NCI-H524 treated with DMSO at 0.1 percent for 48 hours (cell line): ENCODE measurements around the gene CLDN24.

ENCODE experiments used
- DNase-seq: peaks from one replicate; lab custom pipeline; 2025; lab: John Stamatoyannopoulos, UW

CLDN24 gene

DNA sequence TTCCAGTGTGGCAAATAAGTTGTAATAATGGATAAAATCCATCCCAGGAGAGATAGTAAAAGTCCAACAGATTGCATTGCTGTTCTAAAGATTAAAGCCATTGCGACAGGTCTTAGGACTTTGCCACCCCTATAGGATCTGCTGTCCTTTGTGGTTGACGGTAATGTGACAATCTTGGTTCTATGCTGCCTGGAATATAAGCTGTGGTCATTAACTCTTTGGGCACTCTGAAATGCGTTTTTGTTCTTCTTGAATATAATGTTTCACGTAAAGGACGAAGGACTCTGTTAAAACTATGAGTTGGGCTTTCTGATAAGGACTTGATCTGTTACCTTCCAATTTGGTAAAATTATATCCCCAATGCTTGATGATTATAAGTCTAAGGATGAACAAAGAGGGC is at the start of gene CLDN24:
Gene CLDN24, minus strand, starts transcription at position 101 of the 400 bp plus-strand sequence. Its CDS starts 0 bp downstream, at position 101.
- no peak for DNase-seq

DNA sequence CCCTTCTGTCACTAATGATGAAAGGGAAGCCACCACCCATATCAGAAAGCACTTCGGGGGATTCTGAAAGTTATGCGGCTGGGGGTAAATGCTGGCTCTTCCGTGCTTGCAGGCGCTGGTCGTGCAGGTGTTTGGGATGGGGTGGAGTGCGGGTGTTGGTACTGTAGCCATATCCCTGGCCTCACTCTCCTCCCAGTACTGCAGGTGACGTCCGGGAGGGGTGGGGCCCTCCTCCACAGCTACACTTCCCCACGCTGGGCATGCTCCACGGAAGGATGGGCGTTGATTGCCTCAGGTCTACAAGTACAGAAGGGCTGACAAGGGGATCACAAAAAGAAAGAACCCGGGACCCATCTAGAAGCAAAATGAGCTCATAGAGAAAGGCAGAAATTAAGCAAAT is 48.6 kb upstream of the CLDN24 start:
- DNase-seq, result no peak

DNA sequence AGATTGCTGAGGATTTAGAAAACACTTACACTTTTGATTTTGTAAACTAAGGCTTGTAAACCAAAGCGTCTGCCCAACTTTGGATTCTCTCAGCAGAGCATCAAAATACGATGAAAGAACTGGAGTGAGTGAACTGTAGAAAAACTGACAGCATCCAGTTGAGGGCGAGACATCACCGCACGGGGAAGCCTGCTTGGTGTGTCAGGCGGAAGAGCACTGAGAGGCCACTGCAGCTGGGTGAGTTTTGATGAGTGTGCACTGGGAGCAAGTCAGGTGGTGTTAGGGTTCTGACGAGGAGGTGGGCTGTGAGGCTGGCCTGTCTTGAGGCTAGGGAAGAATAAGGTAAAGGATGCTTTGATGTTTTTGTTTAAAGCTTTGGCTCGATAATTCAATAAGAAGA is 46.8 kb upstream of the CLDN24 start:
- no peak for DNase-seq

DNA sequence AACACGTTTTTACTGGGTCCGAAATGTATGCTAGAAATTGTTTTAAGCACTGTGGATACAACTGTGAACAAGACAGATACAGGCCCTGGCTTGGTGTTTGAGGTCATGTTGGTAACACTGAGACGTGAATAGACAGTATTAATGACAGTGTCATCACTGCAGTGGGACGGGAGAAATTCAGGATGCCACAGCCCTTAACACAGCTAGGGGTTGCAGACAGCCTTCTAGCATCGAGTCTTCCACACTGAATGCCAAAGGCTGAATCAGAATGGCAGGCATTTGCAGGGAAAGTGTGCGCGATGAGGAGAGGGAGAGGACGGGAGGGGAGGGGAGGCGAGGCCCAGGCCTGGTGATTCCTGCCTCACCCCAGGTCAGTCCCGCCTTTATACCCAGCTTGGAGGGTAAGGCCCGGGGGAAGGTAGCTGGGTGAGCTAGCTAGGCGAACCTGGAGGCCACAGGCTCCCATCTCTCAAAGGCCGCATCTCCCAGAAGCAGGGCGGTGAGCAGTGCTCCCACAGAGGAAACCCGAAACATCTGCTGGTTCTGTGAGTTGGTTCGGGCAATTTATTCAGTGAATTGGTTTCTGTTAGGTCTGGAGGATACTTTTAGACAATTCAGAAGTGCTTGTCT is 44.1 kb upstream of the CLDN24 start:
- no peak for DNase-seq

DNA sequence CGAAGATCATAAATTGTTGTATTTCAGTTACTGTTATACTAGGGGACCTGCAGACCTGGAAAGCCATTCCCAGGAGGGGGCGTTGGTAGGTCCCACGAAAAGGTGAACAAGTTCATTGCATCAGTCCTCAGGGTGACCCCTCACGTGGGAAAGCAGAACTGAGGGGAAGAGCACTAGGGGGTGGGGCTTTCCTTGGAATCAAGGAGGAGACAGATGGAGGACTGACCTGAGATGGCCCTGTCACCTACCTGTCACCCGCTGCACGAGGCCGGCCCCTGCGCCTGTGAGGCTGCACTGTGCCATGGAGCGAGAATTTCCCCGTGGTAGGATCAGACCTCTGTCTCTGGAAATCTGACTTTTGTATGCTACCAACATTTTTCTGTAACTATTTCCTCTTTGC is 41.8 kb upstream of the CLDN24 start:
- DNase-seq, result no peak

DNA sequence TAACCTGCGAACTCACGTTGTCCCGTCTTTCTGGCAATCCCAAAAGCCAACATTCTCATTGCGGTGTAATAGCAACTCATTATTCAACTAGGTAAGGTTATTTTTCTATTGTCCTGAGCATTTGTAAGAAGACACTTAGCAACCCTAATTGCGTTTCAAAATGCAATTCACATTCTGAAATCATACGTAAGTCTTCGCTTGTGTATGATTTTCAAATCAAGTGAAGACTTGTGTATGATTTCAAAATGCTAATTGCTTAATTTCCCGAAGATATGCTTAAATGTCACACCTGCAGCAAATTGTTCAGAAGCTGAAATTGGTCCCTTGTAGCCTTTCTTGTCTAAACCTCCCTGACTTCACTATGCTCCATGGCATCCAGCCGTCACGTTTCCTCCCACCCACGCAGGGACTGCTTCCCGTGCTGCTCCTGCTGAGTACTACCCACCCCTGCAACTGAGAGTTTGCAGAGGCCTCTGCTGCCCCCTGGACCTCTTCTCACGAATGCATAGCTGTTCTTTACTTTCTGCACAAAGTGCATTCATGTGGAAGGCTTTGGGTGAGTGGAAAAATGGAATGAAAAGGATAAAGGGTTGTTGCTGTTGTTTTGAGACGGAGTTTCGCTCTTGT is 40.8 kb upstream of the CLDN24 start:
- DNase-seq, result no peak

DNA sequence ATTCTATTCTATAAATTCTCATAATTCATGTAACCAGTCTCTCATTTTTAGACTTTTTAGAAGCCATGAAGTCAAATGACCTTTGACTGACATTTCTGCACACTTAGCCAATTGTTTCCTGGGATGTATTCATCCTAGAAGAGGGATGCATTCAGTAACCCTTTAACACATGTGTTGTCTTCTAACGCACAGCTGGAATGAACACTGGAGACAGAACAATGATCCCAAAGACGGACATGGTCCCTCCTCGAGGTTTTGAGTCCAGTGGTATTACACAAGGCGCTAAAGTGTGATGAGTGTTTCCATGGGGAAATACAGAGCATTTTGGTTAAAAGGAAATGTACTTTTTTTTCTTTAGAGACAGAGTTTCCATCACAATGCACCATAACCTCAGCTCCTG is 39.8 kb upstream of the CLDN24 start:
- DNase-seq, result no peak

DNA sequence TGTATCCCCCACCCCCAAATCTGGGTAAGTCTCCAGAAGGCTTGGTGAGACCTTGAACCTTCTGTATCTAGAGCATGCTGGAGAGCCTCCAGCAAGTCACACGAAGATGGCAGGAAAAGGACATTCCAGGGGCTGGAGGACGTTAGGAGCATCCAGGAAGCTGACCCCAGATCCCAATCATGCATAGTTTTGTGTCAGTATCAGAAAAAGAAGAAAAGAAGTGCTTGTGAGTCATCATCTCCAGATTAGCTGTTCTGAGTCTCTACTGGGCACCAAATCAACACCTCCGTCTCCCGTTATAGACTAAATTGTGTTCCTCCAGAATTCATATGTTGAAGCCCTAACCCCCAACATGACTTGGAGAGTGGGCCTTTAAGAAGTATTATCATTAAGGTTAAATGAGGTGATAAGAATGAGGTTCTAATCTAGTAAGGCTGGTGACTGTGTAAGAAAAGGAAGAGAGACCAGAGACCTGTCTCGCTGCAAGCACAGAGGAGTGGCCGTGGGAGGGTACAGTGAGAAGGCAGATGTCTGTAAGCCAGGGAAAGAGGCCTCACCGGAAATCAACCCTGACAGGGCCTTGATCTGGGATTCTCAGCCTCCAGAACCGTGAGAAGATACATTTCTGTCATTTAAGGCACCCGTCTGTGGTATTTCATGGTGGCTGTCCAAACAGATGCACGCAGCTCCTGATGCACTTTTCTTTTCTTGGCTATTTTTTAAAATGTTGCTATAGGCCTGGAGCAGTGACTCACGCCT is 38.1 kb upstream of the CLDN24 start:
- no peak for DNase-seq

DNA sequence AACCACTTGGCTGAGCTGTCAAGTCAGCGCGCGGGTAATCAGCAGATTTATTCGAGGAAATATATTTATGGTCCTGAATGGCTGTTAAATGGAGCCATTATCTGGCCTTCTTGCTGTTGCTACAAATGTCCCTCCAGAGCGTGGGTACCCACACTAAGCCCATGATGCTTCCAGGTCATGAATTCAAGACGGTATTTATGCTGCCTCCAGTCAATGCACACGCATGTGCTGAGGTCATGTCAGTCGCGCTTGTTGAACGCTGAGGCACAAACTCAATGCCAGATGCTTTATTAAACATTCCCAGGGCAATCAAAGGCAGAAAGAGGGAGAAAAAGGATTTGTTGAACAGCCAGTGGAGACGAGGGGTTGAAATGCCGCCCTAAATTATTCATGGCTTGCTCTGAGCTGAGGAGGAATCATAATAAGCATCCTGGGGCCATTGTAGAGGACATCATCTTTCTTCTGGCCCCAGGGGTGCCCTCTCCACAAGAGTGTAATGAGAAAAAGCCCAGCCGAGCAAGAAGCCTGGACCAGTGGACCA is 36.1 kb upstream of the CLDN24 start:
- DNase-seq, result no peak

DNA sequence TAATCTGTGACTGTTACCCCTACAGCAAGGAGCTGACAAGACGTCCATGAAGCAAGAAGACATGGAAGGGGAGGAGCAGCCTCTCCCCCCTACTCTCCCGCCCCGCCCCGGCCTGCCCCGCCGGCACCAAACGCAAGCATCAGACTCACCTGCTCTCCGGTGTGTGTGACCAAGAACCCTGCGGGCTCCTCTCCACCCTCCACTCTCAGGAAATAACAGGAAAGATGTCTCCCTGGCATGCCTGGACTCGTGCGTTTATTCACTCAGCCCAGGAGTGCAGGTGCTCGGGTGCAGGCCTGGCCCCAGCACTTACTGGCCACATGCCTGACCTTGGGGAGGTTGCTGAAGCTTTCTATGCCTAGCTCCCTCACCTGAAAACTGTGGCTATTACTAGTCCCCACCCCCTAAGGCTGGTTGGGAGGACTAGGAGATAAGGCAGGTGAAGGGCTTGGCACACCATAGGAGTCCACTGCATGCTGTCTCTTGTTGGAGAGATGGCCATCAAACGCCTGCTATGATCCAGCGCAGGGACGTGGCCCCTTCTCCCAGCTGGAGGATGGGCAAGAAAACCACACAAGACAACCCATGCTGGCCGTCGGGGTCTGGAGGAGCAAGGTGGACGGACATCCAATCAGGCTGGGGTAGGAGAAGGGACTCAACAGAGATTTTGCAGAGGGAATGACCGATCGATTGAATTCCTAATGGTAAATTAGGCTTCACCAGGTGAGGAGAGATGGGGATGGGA is 34.9 kb upstream of the CLDN24 start:
- no peak for DNase-seq

DNA sequence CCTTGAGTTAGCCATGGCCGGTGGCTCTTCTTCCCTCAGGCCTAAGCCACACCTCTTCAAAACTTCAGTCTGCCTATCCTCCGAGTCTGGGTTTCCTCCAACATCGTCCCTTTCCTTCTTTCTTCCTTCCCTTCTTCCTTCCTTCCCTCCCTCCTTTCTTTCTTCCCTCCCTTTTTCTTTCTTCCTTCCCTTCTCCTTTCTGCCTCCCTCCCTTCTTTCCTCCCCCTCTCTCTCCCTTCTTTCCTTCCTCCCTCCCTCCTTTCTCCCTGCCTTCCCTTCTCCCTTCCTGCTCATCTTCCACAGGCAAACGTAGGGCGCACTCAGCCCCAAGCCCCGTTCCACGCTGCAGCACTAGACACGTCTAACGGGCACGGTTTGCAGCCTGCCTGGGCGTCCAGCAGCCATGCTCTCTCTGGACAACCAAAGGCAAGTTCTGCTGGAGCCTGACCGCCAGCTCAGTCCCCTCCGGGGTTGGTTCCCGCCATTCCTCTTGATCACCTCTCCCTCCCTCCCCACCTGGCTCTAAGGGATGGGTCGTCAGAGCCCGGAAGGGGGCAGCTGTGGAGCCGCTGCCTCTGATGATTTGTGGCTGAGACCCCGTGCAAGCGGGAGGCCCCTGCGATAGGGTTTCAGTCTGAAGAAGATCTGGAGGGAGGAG is 34.1 kb upstream of the CLDN24 start:
- no peak for DNase-seq

DNA sequence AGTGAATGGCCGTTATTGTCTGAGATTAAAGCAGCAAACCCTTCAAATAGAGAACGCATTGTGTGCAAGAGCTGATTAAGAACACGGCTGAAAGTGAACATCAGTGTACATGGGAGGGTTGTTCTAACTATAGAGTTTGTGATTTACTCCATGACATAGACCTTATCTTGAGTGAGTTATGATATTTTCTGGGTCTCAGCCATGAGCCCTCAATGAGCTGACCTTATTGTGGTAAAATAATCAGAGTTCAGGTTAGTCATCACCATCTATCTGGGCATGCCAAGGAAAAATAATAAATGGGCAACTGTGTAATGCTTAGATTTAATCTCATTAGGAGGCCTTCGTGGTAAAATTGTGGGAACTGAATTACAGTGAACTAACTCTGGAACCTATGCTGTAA is 33.2 kb upstream of the CLDN24 start:
- DNase-seq, result no peak

DNA sequence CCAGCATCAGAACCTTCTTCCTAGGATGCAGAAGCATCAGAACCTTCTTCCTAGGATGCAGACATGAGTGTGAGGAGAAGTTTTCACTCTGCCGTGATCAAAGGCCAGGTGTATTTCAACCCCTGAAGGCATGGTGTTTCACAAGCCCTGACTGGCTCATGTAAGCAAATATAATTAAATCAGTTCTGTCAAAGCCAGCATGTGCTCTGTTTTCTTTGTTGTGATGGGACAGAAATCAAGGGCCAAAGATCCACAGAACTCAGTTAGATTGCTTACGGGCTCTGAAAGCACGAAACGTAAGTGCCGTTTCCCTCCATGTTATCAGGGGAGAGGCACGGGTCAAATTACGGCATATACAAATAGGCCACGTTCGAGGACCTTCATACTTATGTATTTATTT is 32.0 kb upstream of the CLDN24 start:
- DNase-seq, result no peak

DNA sequence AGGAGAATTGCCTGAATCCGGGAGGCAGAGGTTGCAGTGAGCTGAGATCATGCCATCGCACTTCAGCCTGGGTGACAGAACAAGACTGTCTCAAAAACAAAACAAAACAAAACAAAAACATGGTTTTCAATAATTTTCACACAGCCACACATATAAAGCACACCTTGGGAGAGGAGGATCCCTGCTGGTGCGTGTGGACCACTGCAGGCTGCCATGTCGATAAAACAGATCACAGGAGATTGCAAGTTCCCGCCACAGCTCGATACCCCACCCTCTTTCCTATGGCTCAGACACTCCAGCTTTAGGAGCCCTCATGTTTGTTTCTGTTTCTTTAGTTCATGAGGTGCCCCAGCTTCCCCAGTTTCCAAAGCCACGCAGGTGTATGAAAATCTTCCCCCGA is 31.3 kb upstream of the CLDN24 start:
- no peak for DNase-seq

DNA sequence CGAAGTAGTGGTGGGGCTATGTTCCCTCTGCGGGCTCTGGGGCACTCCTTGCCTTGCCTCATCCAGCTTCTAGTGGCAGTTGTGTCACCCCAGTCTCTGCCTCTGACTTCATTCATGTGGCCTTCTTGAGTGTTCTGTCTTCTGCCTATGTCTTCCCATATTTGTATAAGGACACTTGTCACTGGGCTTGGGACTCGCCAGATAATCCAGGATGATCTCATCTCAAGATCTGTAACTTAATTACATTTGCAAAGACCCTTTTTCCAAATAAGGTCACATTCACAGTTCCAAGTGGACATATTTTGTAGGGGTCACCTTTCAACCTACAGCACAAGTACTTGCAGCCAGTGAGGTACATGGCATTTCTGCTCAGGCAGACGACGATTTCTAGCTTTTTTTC is 30.3 kb upstream of the CLDN24 start:
- no peak for DNase-seq

DNA sequence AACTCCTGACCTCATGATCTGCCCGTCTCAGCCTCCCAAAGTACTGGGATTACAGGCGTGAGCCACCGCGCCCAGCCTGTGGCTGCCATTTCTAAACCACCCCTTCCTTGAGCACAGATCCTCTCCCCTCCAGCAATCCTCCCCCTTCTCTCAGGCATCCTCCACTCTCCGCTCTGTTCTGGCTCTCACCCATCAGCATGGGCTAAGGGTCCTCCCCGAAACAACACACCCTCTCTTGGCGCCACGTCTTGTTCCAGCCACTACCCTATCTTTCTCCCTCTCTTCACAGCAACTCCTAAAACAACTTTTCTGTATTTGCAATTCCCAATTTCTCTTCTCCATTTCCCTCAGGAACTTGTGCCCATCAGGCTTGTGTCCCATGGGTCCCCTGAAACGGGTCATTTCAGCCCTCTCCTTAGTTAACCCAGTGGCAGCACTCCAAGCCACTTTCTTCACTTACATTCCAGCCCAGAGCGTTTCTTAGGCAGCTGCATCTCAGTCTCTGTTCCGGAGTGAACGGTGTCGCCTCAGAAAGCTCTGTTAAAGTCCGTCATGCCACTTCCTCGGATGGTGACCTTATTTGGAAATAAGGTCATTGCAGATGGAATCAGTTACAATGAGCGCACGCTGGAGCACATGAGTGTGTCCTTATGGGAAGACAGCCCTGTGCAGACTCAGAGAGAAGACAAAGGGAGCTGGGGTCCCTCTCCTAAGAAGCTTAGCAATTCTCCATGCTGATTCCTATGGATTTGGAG is 28.3 kb upstream of the CLDN24 start:
- no peak for DNase-seq

DNA sequence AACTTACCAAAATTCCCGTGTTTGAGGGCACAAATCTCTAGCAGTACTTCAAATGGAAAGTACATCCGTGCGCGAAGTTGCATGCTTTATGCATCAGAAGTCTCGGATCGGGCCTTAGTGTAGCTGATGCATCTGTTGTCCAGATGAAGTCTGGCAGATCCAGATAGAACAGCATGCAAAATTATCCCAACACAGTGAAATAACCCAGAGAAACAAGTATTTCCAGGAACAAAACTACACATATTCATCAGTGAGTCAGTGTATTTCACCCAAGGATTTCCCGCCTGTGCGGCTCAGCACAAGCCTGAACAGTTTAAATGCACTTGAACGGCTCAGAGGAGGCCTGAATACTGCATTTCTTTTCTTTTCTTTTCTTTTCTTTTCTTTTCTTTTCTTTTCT is 27.4 kb upstream of the CLDN24 start:
- no peak for DNase-seq

DNA sequence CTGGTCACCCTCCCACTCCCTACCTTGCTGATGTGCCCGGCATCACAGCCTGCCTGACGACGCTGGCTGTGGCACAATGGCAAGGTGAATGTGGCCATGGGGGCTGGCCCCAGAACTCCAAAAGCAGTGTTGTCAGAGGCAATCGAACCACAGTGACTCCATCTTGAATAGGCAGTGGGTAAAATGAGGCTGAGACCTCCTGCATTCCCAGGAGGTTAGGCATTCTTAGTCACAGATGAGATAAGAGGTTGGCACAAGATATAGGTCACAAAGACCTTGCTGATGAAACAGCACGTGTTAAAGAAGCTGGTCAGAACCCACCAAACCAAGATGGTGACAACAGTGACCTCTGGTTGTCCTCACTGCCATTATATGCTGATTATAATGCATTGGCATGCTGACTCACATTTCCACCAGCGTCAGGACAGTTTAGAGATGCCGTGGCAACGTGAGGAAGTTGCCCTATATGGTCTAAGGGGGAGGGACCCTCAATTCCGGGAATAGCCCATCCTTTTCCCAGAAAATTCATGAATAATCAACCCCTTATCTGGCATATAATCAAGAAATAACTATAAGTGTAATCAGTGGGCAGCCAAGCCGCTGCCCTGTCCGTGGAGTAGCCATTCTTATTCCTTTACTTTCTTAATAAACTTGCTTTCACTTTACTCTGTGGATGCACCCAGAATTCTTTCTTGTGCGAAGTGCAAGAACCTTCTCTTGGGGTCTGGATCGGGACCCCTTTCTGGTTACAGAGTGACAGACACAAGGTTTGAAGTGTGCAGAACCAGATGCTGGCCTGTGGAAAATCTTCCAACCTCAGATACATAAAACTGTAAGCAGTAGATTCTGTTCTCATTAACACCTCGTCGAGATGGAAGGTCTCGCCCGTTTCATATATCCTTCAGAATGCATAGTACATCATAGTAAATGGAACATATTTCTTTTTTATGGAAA is 26.8 kb upstream of the CLDN24 start:
- DNase-seq, result no peak

DNA sequence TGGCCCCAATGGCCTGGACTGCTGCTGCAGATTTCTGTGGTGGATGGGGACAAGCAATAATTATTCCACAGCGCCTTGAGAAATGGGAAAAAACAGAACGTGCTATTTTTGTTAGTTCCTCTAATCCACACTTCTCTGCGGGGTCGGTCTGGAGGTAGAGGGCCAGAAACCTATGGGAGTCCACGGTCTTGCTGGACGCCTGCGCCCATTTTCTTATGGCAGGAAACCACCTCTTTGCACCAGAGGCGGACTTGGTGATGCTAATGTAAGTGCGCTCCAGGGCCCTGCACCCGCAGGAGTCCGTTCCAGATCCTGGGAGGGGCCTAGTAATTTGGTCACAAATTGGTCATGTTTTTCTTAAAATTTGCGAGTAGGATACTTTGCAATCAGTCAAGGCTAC is 25.9 kb upstream of the CLDN24 start:
- DNase-seq, result no peak

DNA sequence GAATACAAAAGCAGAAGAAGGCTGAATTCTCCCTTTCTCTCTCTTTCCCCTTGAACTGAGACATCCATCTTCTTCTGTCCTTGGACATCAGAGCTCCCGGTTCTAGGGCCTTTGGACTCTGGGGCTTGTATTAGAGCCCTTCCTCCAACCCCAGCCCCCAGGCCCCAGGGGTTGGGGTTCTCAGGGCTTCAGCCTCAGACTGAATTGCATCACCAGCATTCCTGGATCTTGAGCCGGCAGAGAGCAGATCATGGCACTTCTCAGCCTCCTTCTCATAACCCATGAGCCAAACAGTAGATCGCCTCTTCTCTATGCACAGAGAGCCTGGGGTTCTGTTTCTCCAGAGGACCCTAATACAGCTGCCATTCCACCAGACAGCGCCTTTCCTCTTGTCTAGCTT is 25.3 kb upstream of the CLDN24 start:
- no peak for DNase-seq
